ENCODE results near the gene MED27.

The MED27 gene

DNA sequence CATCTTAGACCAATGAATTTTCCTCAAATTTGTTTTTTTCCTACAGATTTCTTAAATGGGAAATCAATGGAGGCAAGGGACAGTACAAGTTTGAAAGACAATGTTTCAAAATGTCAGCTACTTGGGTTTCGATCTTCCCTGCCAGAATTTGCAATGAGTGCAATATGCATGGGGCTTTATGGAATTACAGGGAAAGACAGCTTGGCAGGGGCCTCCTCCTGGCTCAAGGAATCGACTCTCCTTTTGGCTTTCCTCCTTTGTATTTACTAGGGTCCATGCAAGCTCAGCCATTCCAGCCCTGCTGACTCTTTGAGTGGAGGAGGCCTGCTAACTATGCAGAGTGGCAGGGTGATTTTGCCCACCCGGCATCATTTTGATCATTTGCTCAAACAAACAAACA lies 63.2 kb downstream of the MED27 start:
- TF ChIP-seq EP300 (IDR thresholded peaks at IDR 0.05; ENCODE audit: borderline replicate concordance) (no peak), REST (IDR thresholded peaks at IDR 0.05; ENCODE audit: low read depth) (no peak), FOXM1 (IDR thresholded peaks at IDR 0.05; ENCODE audit: borderline replicate concordance, low read depth) (no peak), MAX (IDR thresholded peaks at IDR 0.05) (no peak), EGR1 (IDR thresholded peaks at IDR 0.05) (no peak), RAD21 (IDR thresholded peaks at IDR 0.05; ENCODE audit: low read depth) (no peak), ZBTB7A (IDR thresholded peaks at IDR 0.05; ENCODE audit: low read depth) (no peak), TEAD4 (IDR thresholded peaks at IDR 0.05) (no peak), TAF1 (IDR thresholded peaks at IDR 0.05; ENCODE audit: low read depth) (no peak), YY1 (IDR thresholded peaks at IDR 0.05; ENCODE audit: low read depth) (no peak), CREB1 (IDR thresholded peaks at IDR 0.05; ENCODE audit: low read depth) (no peak), NFIC (IDR thresholded peaks at IDR 0.05) (no peak), TCF12 (IDR thresholded peaks at IDR 0.05; ENCODE audit: low read depth) (no peak), CEBPB (IDR thresholded peaks at IDR 0.05) (no peak)
- TF ChIP-seq, protein P1, sequence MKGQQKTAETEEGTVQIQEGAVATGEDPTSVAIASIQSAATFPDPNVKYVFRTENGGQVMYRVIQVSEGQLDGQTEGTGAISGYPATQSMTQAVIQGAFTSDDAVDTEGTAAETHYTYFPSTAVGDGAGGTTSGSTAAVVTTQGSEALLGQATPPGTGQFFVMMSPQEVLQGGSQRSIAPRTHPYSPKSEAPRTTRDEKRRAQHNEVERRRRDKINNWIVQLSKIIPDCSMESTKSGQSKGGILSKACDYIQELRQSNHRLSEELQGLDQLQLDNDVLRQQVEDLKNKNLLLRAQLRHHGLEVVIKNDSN (IDR thresholded peaks at IDR 0.05) = no peak

DNA sequence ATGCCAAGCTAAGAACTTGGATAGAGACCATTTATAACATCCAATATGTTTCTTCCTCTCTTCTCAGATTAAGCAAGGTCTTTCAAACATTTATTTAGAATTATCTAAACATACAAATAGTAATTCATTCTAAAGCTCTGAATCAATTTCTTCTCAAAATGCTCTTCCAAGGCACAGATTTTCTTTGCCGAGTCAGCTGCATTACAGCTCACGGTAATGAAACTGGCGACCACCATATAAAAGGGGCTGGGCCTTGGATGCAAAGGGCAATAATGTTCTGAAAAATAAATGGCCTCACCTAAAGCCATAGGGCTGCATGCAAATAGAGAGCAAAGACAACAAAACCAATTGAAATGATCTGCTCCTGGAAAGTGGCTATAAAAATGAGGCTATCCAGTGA lies 63.8 kb downstream of the MED27 start:
- TF ChIP-seq MAX (IDR thresholded peaks at IDR 0.05) (no peak), TCF12 (IDR thresholded peaks at IDR 0.05; ENCODE audit: low read depth) (no peak), RAD21 (IDR thresholded peaks at IDR 0.05; ENCODE audit: low read depth) (no peak), NFIC (IDR thresholded peaks at IDR 0.05) (no peak), ZBTB7A (IDR thresholded peaks at IDR 0.05; ENCODE audit: low read depth) (no peak)

DNA sequence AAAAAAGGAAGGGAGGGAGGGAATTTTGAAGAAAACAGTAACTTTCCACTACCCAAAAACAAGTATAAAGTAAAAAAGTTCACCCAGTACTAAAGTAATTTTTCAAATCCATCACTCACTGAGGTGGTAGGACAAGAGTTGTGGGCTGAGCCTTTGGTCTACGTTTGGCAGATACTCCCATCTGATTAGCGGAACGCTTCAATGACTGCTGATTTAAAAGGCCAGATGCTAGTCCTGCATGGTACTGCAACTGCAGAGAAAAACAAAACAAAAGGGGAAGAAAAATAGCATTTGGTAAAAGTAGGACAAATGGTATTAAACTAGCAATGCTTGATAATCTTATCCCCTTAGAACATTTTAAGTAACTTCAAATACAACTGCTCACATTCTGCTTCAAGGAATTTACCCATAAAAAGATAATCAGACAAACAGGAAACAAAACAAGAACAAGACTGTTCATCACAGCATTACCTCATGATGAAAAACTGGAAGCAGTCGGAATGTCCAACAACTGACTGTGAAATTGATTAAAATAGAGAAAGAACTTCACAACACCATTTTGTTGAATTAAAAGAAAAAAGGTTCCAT lies 65.4 kb downstream of the MED27 start:
- TF ChIP-seq CREB1 (IDR thresholded peaks at IDR 0.05; ENCODE audit: low read depth) (no peak), ZBTB7A (IDR thresholded peaks at IDR 0.05; ENCODE audit: low read depth) (no peak), YY1 (IDR thresholded peaks at IDR 0.05; ENCODE audit: low read depth) (no peak), RAD21 (IDR thresholded peaks at IDR 0.05; ENCODE audit: low read depth) (no peak), EGR1 (IDR thresholded peaks at IDR 0.05) (no peak), FOXM1 (IDR thresholded peaks at IDR 0.05; ENCODE audit: borderline replicate concordance, low read depth) (no peak), EP300 (IDR thresholded peaks at IDR 0.05; ENCODE audit: borderline replicate concordance) (no peak), TCF12 (IDR thresholded peaks at IDR 0.05; ENCODE audit: low read depth) (no peak), TEAD4 (IDR thresholded peaks at IDR 0.05) (no peak), TAF1 (IDR thresholded peaks at IDR 0.05; ENCODE audit: low read depth) (no peak), REST (IDR thresholded peaks at IDR 0.05; ENCODE audit: low read depth) (no peak), CEBPB (IDR thresholded peaks at IDR 0.05) (no peak)
- TF ChIP-seq, protein P1 (IDR thresholded peaks at IDR 0.05) = no peak

- TF ChIP-seq MAX (IDR thresholded peaks at IDR 0.05) (no peak), CREB1 (IDR thresholded peaks at IDR 0.05; ENCODE audit: low read depth) (no peak), RAD21 (IDR thresholded peaks at IDR 0.05; ENCODE audit: low read depth) (no peak), CEBPB (IDR thresholded peaks at IDR 0.05) (no peak), REST (IDR thresholded peaks at IDR 0.05; ENCODE audit: low read depth) (no peak), EGR1 (IDR thresholded peaks at IDR 0.05) (no peak), EP300 (IDR thresholded peaks at IDR 0.05; ENCODE audit: borderline replicate concordance) (no peak), NFIC (IDR thresholded peaks at IDR 0.05) (no peak), TCF12 (IDR thresholded peaks at IDR 0.05; ENCODE audit: low read depth) (no peak), TAF1 (IDR thresholded peaks at IDR 0.05; ENCODE audit: low read depth) (no peak), ZBTB7A (IDR thresholded peaks at IDR 0.05; ENCODE audit: low read depth) (no peak), FOXM1 (IDR thresholded peaks at IDR 0.05; ENCODE audit: borderline replicate concordance, low read depth) (no peak), YY1 (IDR thresholded peaks at IDR 0.05; ENCODE audit: low read depth) (no peak), TEAD4 (IDR thresholded peaks at IDR 0.05) (no peak)
- TF ChIP-seq, protein P1 (IDR thresholded peaks at IDR 0.05) = no peak
These were observed 66.8 kb downstream of the MED27 start for GRCh38 chr9:132012704-132013357.

All from Ishikawa (cell line).